ENCODE results near the gene RABGAP1L.
"Not testable (repeated sequence)": the region's sequence is repeated elsewhere in the genome, so short reads cannot be mapped to it uniquely, and the experiment has no call there.

Gene RABGAP1L

GRCh38 chr1:174289644-174290310 lies 130.5 kb downstream of the RABGAP1L start:
- DNase-seq (ENCODE audit: low read depth in 2 of 2), result no peak

- no peak for DNase-seq (ENCODE audit: low read depth in 2 of 2)
These were observed 131.7 kb downstream of the RABGAP1L start for GRCh38 chr1:174291059-174291458.

- DNase-seq (ENCODE audit: low read depth in 2 of 2), result no peak
These were observed 137.0 kb downstream of the RABGAP1L start for GRCh38 chr1:174296309-174296708.

- DNase-seq (ENCODE audit: low read depth in 2 of 2), result no peak
These were observed 138.0 kb downstream of the RABGAP1L start for GRCh38 chr1:174297351-174297750.

GRCh38 chr1:174301295-174302077 lies 142.2 kb downstream of the RABGAP1L start:
- no peak for DNase-seq (ENCODE audit: low read depth in 2 of 2)

- DNase-seq (ENCODE audit: low read depth in 2 of 2), result no peak
These were observed 149.3 kb downstream of the RABGAP1L start for GRCh38 chr1:174308604-174309003.

GRCh38 chr1:174309490-174309889 lies 150.2 kb downstream of the RABGAP1L start:
- no peak for DNase-seq (ENCODE audit: low read depth in 2 of 2)

- no peak for DNase-seq (ENCODE audit: low read depth in 2 of 2)
These were observed 155.1 kb downstream of the RABGAP1L start for GRCh38 chr1:174314433-174314832.

- DNase-seq (ENCODE audit: low read depth in 2 of 2), result no peak
These were observed 155.9 kb downstream of the RABGAP1L start for GRCh38 chr1:174315239-174315638.

- DNase-seq (ENCODE audit: low read depth in 2 of 2), result not testable (repeated sequence)
These were observed 161.6 kb downstream of the RABGAP1L start for GRCh38 chr1:174320897-174321296.

- DNase-seq (ENCODE audit: low read depth in 2 of 2), result no peak
These were observed 163.0 kb downstream of the RABGAP1L start for GRCh38 chr1:174322202-174322862.

GRCh38 chr1:174324493-174324892 lies 165.2 kb downstream of the RABGAP1L start:
- DNase-seq (ENCODE audit: low read depth in 2 of 2), result no peak

GRCh38 chr1:174324939-174325338 lies 165.6 kb downstream of the RABGAP1L start:
- DNase-seq (ENCODE audit: low read depth in 2 of 2), result no peak

- DNase-seq (ENCODE audit: low read depth in 2 of 2), result no peak
These were observed 167.0 kb downstream of the RABGAP1L start for GRCh38 chr1:174326278-174326677.

GRCh38 chr1:174333437-174333836 lies 174.1 kb downstream of the RABGAP1L start:
- DNase-seq (ENCODE audit: low read depth in 2 of 2), result no peak

GRCh38 chr1:174337000-174337681 lies 177.8 kb downstream of the RABGAP1L start:
- no peak for DNase-seq (ENCODE audit: low read depth in 2 of 2)

GRCh38 chr1:174340404-174340803 lies 181.1 kb downstream of the RABGAP1L start:
- not testable (repeated sequence) for DNase-seq (ENCODE audit: low read depth in 2 of 2)

- no peak for DNase-seq (ENCODE audit: low read depth in 2 of 2)
These were observed 184.8 kb downstream of the RABGAP1L start for GRCh38 chr1:174344162-174344561.

- DNase-seq (ENCODE audit: low read depth in 2 of 2), result no peak
These were observed 192.8 kb downstream of the RABGAP1L start for GRCh38 chr1:174352117-174352516.

GRCh38 chr1:174352883-174353608 lies 193.7 kb downstream of the RABGAP1L start:
- DNase-seq (ENCODE audit: low read depth in 2 of 2), result no peak

GRCh38 chr1:174358344-174358743 lies 199.0 kb downstream of the RABGAP1L start:
- DNase-seq (ENCODE audit: low read depth in 2 of 2), result no peak
